GM19324 (cell line): ENCODE results near the gene ADAMTS3.

Source experiments
- ATAC-seq: cut with Tn5 transposase; IDR thresholded peaks from one replicate; pipeline ENCODE4 v1.9.1; 2021; ENCODE audit warnings: mild to moderate bottlenecking, moderate library complexity; ENCODE audit not compliant: unreplicated experiment, low FRiP score

The ADAMTS3 gene

DNA sequence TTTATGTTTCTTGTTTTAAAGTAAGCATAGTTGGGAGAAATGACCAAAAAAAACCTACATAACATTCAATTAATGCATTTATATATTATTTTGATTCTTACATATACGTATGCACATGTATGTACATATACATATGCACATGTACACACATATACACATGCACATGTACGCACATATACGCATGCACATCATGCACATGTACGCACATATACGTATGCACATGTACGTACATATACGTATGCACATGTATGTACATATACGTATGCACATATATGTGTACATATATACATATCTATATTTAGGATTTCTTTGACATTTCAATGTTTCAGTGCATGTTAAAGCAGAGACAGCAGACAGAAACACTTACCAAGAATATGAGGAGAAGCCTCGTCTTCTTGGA is 263.4 kb downstream of the ADAMTS3 start:
- no peak for ATAC-seq

DNA sequence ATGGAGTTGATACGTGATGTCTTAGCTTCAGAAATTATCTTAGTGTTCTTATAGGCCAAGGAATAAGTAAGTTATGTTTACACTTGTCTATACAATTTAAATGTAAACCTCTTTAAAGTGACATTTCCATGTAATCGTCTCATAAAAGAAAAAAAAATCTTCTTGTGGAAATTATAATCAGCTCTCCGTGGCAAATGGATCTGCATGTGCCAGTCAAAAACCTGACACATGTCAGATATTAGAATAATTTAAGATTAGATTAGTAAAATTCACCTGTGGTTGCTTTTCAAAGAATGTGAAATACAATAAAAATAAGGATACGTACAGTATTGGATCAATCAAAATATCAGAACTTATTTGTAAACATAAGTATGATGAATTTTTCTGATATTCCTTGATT is 263.9 kb downstream of the ADAMTS3 start:
- no peak for ATAC-seq

DNA sequence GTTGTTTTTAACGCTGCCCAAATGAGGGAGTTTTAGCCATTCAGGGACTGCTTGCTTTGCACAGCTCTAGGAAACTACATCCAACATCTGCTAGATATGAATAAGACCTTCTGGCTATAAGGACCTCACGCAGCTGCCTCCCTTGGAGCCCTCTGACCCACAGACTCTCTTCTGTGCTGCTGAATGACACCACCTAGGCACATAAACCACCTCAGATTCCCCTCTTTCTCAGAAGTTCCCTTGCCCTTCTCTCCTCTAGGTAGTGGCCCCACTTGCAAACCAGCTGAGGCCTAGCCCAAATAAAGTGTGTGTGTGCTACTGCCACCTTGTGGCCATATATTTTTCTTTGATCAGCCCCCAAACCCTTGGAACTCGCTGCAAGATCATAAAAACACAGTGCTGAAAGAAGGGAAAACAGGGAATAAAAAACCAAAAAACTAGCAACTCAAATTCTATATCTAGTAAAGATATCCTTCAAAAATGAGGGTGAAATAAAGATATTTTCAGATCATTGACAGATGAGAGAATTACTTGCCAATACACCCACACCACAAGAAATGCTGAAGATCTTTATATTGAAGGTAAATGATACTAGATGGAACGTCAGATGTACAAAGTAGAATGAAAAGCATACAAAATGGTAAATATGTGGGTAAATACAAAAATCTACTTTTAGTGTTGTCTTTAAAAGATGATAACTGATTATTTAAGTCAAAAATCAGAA is 265.9 kb downstream of the ADAMTS3 start:
- peak; percentile 92 for ATAC-seq

DNA sequence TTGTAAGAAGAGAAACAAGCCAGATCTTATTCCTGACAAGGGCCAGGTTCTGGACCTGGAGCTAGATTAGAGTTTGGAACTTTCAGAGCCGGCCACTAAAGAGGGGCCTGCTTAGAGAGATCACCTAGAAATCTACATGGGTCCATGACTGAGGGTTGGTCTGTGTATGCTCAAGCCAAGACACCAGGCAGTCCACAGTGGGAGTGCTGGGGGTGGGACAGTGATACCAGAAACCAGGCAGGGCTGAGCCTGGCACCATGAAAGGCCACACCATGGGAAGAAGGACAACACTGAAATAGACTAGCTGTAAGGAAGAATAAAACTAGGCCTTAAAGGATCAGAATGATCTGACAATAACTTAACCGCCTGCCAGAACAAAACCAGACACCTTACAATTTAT is 267.3 kb downstream of the ADAMTS3 start:
- no peak for ATAC-seq

DNA sequence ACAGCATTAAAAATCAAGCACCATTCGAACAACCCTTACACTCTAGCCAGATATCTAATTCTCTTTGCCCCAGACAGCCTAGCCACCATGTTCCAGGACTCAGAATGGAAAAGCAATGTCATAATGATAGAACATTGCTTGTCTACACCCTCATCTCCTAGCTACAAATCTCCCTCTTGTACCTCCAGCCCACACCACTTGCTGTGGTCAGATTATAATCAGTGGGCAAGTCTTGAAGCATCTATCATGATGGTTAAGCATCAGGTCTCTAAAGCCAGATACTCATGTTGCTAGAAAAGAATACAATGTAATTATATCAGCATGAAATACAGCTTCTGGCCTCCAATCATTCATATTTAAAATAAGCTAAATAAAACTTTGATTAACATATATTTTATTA is 268.9 kb downstream of the ADAMTS3 start:
- ATAC-seq = no peak

DNA sequence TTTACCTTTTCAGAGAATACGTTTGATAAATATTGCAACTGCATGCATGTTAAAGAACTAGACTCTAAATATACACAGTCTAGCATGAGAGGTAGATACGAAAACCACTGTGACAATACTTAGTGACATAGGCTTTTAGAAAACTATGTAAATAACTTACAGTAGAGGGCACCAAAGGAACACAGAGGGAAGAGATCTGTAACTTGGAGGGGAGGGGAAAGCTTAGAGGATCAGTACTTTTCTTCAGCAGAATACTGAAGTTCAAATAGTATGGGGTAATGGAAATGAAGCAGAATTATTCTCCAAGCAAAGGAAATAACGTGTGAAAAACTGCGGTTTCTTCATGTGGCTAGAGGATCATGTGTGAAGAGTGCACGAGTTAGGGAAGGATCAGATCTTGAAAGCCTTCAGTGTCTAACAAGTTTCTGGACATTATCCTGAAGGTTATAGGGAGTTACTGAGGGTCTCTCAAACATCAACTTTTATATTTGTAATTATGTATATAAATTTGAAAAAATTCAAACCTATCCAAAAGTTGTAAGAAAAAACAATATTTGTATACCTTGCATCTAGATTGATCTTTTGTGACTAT is 273.0 kb downstream of the ADAMTS3 start:
- peak; percentile 51 for ATAC-seq

DNA sequence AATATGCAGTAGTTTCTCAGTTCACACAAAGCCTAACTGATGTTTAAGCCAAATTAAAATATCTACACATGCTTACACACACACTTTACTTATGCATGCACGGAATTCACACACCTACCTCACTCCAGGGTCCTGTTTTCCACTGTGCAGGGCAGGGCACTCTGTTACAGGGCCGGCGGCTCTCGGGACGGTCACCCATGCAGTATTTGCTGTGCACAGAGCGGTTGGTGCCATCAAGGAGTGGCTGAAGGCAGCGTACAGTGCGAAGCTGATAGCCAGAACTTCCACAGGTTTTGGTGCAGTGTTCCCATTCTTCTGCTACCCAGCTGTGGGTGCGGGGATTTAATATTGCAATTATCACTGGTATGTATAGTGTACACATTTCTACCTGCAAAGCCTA is 278.3 kb downstream of the ADAMTS3 start:
- no peak for ATAC-seq

DNA sequence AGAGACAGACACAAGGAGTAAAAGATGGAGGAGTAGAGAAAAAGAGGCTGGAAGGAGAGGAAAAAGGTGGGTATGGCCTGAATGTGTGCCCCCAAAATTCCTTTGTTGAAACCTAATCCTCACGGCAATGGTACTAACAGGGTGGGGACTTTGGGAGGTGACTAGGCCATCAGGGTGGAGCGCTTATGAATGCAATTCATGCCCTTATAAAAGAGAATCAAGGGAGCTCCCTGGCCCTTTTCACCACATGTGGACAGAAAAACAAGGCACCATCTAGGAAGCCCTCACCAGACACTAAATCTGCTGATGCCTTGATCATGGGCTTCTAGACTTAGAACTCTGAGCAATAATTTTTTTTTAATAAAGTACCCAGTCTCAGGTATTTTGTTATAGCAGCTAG is 282.1 kb downstream of the ADAMTS3 start:
- no peak for ATAC-seq

DNA sequence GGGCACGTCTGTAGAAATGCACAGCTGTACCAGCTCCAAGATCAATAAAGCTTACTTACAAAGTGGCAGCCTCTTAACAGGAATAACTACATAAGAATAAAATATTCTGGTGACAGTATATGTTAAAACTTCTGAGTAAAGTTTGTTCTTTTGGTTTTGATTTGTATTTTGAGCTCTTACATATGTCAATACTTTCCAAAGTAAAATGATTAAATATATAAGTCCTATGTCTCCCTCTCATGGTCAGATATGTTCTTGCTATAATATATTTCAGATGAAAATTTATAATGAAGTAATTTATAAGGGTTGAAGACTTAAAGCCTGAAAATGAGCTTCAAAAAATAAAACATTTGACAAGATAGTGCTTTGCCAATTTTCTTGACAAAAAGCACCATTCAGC is 282.8 kb downstream of the ADAMTS3 start:
- no peak for ATAC-seq

DNA sequence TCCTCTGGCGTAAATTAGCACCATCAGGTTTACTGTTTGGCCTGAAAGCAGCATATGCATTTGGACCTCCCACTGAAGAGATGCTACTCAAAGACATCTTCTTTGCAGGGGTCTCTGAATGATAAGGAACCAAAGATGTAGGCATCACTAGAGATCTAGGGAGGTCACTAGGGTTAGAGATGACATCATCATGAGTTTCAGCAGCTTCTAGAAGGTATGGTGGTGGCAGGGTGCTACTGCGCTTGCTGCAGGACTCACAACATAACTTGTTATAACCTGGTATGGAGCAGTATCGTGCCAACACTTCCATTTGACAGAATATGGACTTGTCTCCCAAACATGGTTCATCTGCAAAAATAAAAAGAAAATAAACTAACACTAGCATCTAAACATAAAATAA is 285.7 kb downstream of the ADAMTS3 start:
- no peak for ATAC-seq

DNA sequence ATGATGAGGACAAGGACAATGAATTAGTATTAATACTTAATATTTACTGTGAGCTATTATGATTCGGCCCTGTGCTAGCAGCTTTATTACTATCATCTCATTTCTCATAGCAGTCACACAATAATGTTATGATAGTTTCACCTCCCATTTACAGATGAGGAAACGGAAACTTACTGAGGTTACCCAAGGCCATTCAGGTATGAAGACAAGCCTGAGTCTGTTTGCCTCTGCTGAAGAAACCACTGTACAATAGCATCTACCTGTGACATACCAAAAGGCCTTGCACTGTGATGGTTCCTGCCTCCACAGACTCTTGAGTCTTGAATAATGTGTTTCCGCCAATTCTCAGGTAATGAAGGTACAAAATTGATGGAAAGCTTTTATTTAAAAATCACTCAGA is 288.8 kb downstream of the ADAMTS3 start:
- ATAC-seq = no peak

DNA sequence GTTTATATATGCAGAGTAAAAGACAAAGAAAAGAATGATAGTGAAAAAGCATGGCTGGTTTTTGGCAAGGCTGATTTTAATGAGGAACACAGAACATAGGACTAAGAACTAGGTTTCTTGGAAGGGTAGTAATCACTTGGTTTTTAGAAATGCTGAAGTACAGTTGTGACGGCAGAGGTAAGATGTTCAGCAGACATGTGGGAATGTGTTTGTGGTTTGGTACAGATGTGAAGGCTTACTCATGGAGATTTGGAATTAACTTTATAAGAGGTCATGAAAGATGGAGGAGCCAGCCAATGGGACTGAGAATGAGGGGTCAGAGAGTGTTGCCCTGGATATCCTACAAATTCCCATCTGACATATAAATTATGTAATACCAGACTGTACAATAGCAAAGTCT is 293.6 kb downstream of the ADAMTS3 start:
- ATAC-seq = no peak

DNA sequence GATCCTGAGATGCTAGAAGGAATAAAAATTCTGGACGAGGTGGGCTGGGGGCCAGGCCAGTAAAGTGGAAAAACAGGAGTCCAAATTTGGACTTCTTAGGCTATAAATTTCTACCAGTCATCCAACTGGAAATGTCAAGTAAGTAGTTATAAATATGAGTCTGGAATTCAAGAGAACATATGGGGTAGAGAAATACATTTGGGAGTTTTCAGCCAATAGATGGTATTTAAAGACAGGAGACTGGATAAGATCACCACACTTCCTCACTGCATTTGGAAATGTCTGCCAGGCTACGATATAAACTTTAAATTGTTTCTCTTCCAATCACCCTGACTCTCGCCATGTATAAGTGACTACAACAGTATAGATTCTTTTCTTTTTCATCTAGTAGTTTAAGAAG is 294.8 kb downstream of the ADAMTS3 start:
- ATAC-seq = no peak

DNA sequence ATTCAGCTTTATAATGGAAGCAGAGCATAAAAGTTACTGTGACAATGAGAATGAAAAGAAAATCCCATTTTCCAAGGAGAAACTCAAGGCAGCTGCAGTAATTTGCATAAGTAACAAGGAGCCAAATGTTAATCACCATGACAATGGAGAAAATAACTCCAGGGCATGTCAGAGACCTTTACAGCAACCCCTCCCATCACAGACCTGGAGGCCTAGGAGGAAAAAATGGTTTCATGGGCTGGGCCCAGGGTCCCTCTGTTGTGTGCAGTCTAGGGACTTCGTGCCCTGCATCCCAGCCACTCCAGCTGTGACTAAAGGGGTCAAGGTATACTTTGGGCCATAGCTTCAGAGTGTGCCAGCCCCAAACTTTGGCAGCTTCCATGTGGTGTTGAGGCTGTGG is 313.8 kb downstream of the ADAMTS3 start:
- ATAC-seq = no peak

DNA sequence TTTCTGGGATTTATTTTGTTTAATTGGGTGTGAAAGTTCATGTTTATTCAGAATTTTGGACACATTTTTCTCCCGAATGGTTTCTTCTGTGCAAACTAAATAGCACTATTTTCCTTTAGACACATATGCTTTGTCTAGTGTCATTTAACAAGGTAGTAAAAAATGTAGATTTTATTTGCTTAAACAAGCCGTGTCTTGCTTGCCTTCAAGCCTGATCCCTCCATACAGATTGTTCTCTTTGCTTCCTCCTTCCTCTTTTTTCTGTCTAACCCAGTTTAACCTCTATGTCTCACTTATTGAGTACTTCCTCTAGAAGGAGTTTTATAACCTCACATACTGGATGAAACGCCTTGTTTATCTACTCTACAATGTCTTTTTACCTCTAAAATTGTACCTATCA is 325.4 kb downstream of the ADAMTS3 start:
- no peak for ATAC-seq

DNA sequence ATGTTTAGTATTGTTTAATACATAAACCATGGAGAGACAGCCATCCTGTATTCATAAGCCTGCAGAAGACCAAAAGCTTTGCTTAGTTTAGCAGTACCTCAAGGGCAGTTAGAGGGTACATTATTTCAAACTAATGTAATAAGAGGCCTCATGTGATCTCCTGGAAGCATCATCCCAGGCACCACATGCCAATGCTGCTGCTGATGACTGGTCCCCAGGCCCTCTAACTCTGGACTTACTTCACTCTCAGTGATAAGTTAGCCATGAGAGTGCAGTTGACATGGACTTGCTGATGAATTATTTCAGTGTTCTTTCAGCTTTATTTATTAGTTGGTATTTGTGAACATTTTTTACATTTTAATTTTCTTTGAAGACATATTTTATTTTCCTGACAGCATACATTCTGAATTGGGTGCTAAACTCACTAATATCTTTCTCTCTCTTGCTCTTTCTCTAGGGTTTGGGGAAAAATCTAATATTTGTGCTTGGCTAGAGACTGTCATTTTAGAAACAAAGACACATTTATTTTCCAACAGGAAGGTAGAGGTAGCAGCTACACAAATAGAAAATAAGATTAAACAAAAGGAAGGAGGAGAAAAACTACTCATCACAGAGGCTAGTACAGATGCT is 329.4 kb downstream of the ADAMTS3 start:
- ATAC-seq = no peak
